ENCODE results near the gene AKAIN1. TPM values are rescaled to one million over a fixed set of nuclear protein-coding genes. Genes with fewer than 3 reads are reported as not detected.
A peak's percentile ranks its signal among the peaks of the same experiment; 100 is the strongest.

AKAIN1 gene
- total RNA-seq, 1 experiment from 2014 or later, result not detected

GRCh38 chr18:5164903-5165302, 32.2 kb downstream of the AKAIN1 start:
- DNase-seq (ENCODE audit: extremely low read depth, low read depth), result no peak

GRCh38 chr18:5162111-5162510, 34.9 kb downstream of the AKAIN1 start:
- no peak for DNase-seq (ENCODE audit: extremely low read depth, low read depth)

GRCh38 chr18:5159080-5159479, 38.0 kb downstream of the AKAIN1 start:
- DNase-seq (ENCODE audit: extremely low read depth, low read depth), result no peak

- DNase-seq (ENCODE audit: extremely low read depth, low read depth), result no peak
These were observed 38.5 kb downstream of the AKAIN1 start for GRCh38 chr18:5158587-5158986.

- DNase-seq (ENCODE audit: extremely low read depth, low read depth), result no peak
These were observed 38.9 kb downstream of the AKAIN1 start for GRCh38 chr18:5158172-5158571.

- no peak for DNase-seq (ENCODE audit: extremely low read depth, low read depth)
These were observed 41.2 kb downstream of the AKAIN1 start for GRCh38 chr18:5155907-5156287.

GRCh38 chr18:5155218-5155906, 41.7 kb downstream of the AKAIN1 start:
- no peak for DNase-seq (ENCODE audit: extremely low read depth, low read depth)

- no peak for DNase-seq (ENCODE audit: extremely low read depth, low read depth)
These were observed 44.6 kb downstream of the AKAIN1 start for GRCh38 chr18:5152343-5153020.

- DNase-seq (ENCODE audit: extremely low read depth, low read depth), result no peak
These were observed 46.2 kb downstream of the AKAIN1 start for GRCh38 chr18:5150894-5151293.

- no peak for DNase-seq (ENCODE audit: extremely low read depth, low read depth)
These were observed 51.0 kb downstream of the AKAIN1 start for GRCh38 chr18:5146093-5146492.

- DNase-seq (ENCODE audit: extremely low read depth, low read depth), result no peak
These were observed 51.8 kb downstream of the AKAIN1 start for GRCh38 chr18:5145168-5145825.

GRCh38 chr18:5144629-5145028, 52.4 kb downstream of the AKAIN1 start:
- no peak for DNase-seq (ENCODE audit: extremely low read depth, low read depth)

GRCh38 chr18:5142859-5143258, 54.2 kb downstream of the AKAIN1 start:
- no peak for DNase-seq (ENCODE audit: extremely low read depth, low read depth)

GRCh38 chr18:5142131-5142530, 54.9 kb downstream of the AKAIN1 start:
- DNase-seq (ENCODE audit: extremely low read depth, low read depth), result no peak

- DNase-seq (ENCODE audit: extremely low read depth, low read depth), result no peak
These were observed 59.8 kb downstream of the AKAIN1 start for GRCh38 chr18:5137261-5137660.

GRCh38 chr18:5132987-5133386, 64.1 kb downstream of the AKAIN1 start:
- DNase-seq (ENCODE audit: extremely low read depth, low read depth), result no peak

GRCh38 chr18:5122272-5122671, 74.8 kb downstream of the AKAIN1 start:
- DNase-seq (ENCODE audit: extremely low read depth, low read depth), result no peak

GRCh38 chr18:5110266-5110665, 86.8 kb downstream of the AKAIN1 start:
- no peak for DNase-seq (ENCODE audit: extremely low read depth, low read depth)

- peak; percentile 8 for DNase-seq (ENCODE audit: extremely low read depth, low read depth)
These were observed 89.1 kb downstream of the AKAIN1 start for GRCh38 chr18:5107988-5108387.

GRCh38 chr18:5106730-5107129, 90.3 kb downstream of the AKAIN1 start:
- DNase-seq (ENCODE audit: extremely low read depth, low read depth), result peak; percentile 5

- no peak for DNase-seq (ENCODE audit: extremely low read depth, low read depth)
These were observed 92.8 kb downstream of the AKAIN1 start for GRCh38 chr18:5104246-5104645.

- no peak for DNase-seq (ENCODE audit: extremely low read depth, low read depth)
These were observed 93.4 kb downstream of the AKAIN1 start for GRCh38 chr18:5103693-5104092.

Data from NCI-H460 (cell line).